H1 (cell line): ENCODE measurements around the gene ZNF333. TPM values are rescaled to one million over a fixed set of nuclear protein-coding genes. Genes with fewer than 3 reads are reported as not detected.

ENCODE experiments used
- CTCF ChIA-PET: fragments of 300-600 bp; sonication (Branson Sonifier 250); formaldehyde crosslinking; loops from one replicate; lab custom pipeline; 2021; ENCODE audit not compliant: partially characterized antibody; lab: Charles Lee
- POLR2A ChIA-PET: fragments of 300-600 bp; sonication (Branson Sonifier 250); formaldehyde crosslinking; loops from one replicate; lab custom pipeline; 2021; ENCODE audit warnings: inconsistent platforms; ENCODE audit not compliant: partially characterized antibody; lab: Charles Lee
- DNase-seq, 2 experiments: peaks; one replicate each; pipeline versions ENCODE4 v3.0.0 to v3.0.0-alpha.2; 2010 to 2022; ENCODE audit warnings: low spot score in 2 of 2, low read depth in 1 of 2, mixed read lengths in 1 of 2
- FAIRE-seq: peaks from 2 replicates; lab custom pipeline; 2011; peaks lifted over from hg19 to GRCh38; lab: Jason Lieb, UNC
- H2AFZ ChIP-seq: 2 replicates; pipeline ENCODE4 v1.8.1; 2012; ENCODE audit warnings: low read length, inconsistent platforms
- H2AK5ac ChIP-seq: 2 replicates; pipeline ENCODE4 v1.6.1; 2013; ENCODE audit warnings: low read depth, low read length
- H2BK120ac ChIP-seq: replicated peaks from 2 replicates; pipeline ENCODE3; 2013; ENCODE audit warnings: low read depth, low read length, inconsistent platforms
- H2BK12ac ChIP-seq: 2 replicates; pipeline ENCODE4 v1.6.1; 2013; ENCODE audit warnings: low read depth, low read length
- H2BK15ac ChIP-seq: 2 replicates; pipeline ENCODE4 v1.6.1; 2013; ENCODE audit warnings: low read length
- H2BK20ac ChIP-seq: 2 replicates; pipeline ENCODE4 v1.6.1; 2013; ENCODE audit warnings: low read length
- H2BK5ac ChIP-seq: 2 replicates; pipeline ENCODE4 v1.6.1; 2013; ENCODE audit warnings: low read depth, low read length
- H3K14ac ChIP-seq: 2 replicates; pipeline ENCODE4 v1.6.1; 2013; ENCODE audit warnings: inconsistent platforms; ENCODE audit not compliant: insufficient read length
- H3K18ac ChIP-seq: 2 replicates; pipeline ENCODE4 v1.6.1; 2013; ENCODE audit warnings: low read length; ENCODE audit errors: extremely low read depth
- H3K23ac ChIP-seq: 2 replicates; pipeline ENCODE4 v1.6.1; 2013; ENCODE audit warnings: inconsistent platforms; ENCODE audit not compliant: insufficient read length
- H3K23me2 ChIP-seq: 2 replicates; pipeline ENCODE4 v1.6.1; 2013; ENCODE audit warnings: low read depth, low read length
- H3K27ac ChIP-seq: 2 replicates; pipeline ENCODE4 v1.6.1; 2011; ENCODE audit warnings: low read depth, low read length, inconsistent platforms
- H3K27me3 ChIP-seq, 4 experiments: replicated peaks in 1 of 4; 1 replicate in 1 of 4; 2 replicates in 3 of 4; pipeline versions ENCODE4 v1.6.1 to v1.8.1; 2011 to 2013; ENCODE audit warnings: low read length in 3 of 4, mild to moderate bottlenecking in 3 of 4, inconsistent platforms in 2 of 4, mixed read lengths in 2 of 4, moderate library complexity in 1 of 4; ENCODE audit not compliant: control insufficient read depth in 3 of 4, insufficient read depth in 3 of 4; ENCODE audit errors: extremely low read depth in 1 of 4
- H3K36me3 ChIP-seq, 4 experiments: 2 replicates each; pipeline versions ENCODE4 v1.6.1 to v1.8.1; 2011 to 2013; ENCODE audit warnings: mild to moderate bottlenecking in 4 of 4, low read length in 3 of 4, moderate library complexity in 2 of 4, control low read depth in 1 of 4, inconsistent platforms in 1 of 4; ENCODE audit not compliant: insufficient read depth in 4 of 4, control insufficient read depth in 2 of 4
- H3K4ac ChIP-seq: replicated peaks from 2 replicates; pipeline ENCODE3; 2013; ENCODE audit warnings: low read length, low read depth, mixed read lengths, inconsistent platforms; ENCODE audit not compliant: insufficient read length
- H3K4me1 ChIP-seq, 4 experiments: replicated peaks in 1 of 4; 1 replicate in 1 of 4; 2 replicates in 3 of 4; pipeline versions ENCODE4 v1.6.1 to v1.8.1; 2011 to 2013; ENCODE audit warnings: low read length in 3 of 4, inconsistent platforms in 2 of 4, mixed read lengths in 1 of 4; ENCODE audit not compliant: insufficient read depth in 4 of 4, control insufficient read depth in 3 of 4
- H3K4me2 ChIP-seq, 2 experiments: 2 replicates each; pipeline versions ENCODE4 v1.6.1 to v1.8.1; 2011 to 2013; ENCODE audit warnings: low read depth in 2 of 2, low read length in 2 of 2, control low read depth in 1 of 2, inconsistent platforms in 1 of 2, mild to moderate bottlenecking in 1 of 2; ENCODE audit not compliant: insufficient read depth in 1 of 2
- H3K4me3 ChIP-seq, 4 experiments: fragments of 200-600, 300-600 bp in 1 of 4; sonication (generic), shearing (Covaris generic), sonication (Bioruptor Twin) in 1 of 4; 2 replicates each; pipeline versions ENCODE4 v1.5.1 to v1.8.1; 2011 to 2016; ENCODE audit warnings: low read length in 4 of 4, low read depth in 3 of 4, control low read depth in 2 of 4, inconsistent platforms in 2 of 4, mild to moderate bottlenecking in 2 of 4, mixed read lengths in 1 of 4, moderate library complexity in 1 of 4; ENCODE audit not compliant: insufficient read depth in 2 of 4; ENCODE audit errors: extremely low read depth in 1 of 4
- H3K56ac ChIP-seq: replicated peaks from 2 replicates; pipeline ENCODE3; 2013; ENCODE audit warnings: low read depth, mild to moderate bottlenecking, mixed read lengths, low read length, inconsistent platforms; ENCODE audit not compliant: insufficient read length
- H3K79me1 ChIP-seq: 2 replicates; pipeline ENCODE4 v1.6.1; 2013; ENCODE audit warnings: low read depth, low read length, control low read depth
- H3K79me2 ChIP-seq, 2 experiments: 2 replicates each; pipeline versions ENCODE4 v1.6.1 to v1.8.1; 2012 to 2013; ENCODE audit warnings: low read length in 2 of 2, mild to moderate bottlenecking in 2 of 2, inconsistent platforms in 1 of 2; ENCODE audit not compliant: insufficient read depth in 2 of 2, control insufficient read depth in 1 of 2
- H3K9ac ChIP-seq, 4 experiments: replicated peaks in 1 of 4; 1 replicate in 1 of 4; 2 replicates in 3 of 4; pipeline versions ENCODE4 v1.6.1 to v1.8.1; 2011 to 2013; ENCODE audit warnings: low read depth in 3 of 4, low read length in 3 of 4, control low read depth in 2 of 4, mild to moderate bottlenecking in 2 of 4, moderate library complexity in 2 of 4, inconsistent platforms in 1 of 4; ENCODE audit errors: extremely low read depth in 1 of 4
- H3K9me3 ChIP-seq, 2 experiments: 2 replicates each; pipeline versions ENCODE4 v1.6.1 to v1.8.1; 2012 to 2013; ENCODE audit warnings: mild to moderate bottlenecking in 2 of 2, moderate library complexity in 2 of 2, control low read depth in 1 of 2, inconsistent platforms in 1 of 2, low read depth in 1 of 2, low read length in 1 of 2, mixed read lengths in 1 of 2; ENCODE audit not compliant: insufficient read depth in 2 of 2
- H4K20me1 ChIP-seq, 2 experiments: replicated peaks in 1 of 2; 2 replicates each; pipeline versions ENCODE3 to v1.8.1; 2011 to 2013; ENCODE audit warnings: inconsistent platforms in 2 of 2, low read length in 2 of 2, mild to moderate bottlenecking in 1 of 2; ENCODE audit not compliant: insufficient read depth in 2 of 2, control insufficient read depth in 1 of 2
- H4K5ac ChIP-seq: 2 replicates; pipeline ENCODE4 v1.6.1; 2013; ENCODE audit warnings: low read length, low read depth, mixed read lengths, inconsistent platforms; ENCODE audit not compliant: insufficient read length
- H4K8ac ChIP-seq: 2 replicates; pipeline ENCODE4 v1.8.0; 2013; ENCODE audit warnings: mild to moderate bottlenecking, moderate library complexity, low read length, inconsistent platforms; ENCODE audit not compliant: insufficient read depth; ENCODE audit errors: extremely low read depth
- H4K91ac ChIP-seq: replicated peaks from 2 replicates; pipeline ENCODE3; 2013; ENCODE audit warnings: low read length, mixed read lengths, inconsistent platforms; ENCODE audit not compliant: insufficient read length
- CBX5 ChIP-seq: fragments of 300-800, 300-1000 bp; sonication (generic); IDR thresholded peaks from 2 replicates; pipeline ENCODE4 v1.7.1; 2016; ENCODE audit warnings: antibody characterized with exemption, low read length, low read depth
- FOSL1 ChIP-seq: IDR thresholded peaks from 2 replicates; pipeline ENCODE4 v1.6.1; 2011; ENCODE audit warnings: mild to moderate bottlenecking, low read depth, low read length, moderate library complexity; ENCODE audit not compliant: insufficient read depth
- JUN ChIP-seq: IDR thresholded peaks from 2 replicates; pipeline ENCODE4 v1.6.1; 2011; ENCODE audit warnings: low read depth, mild to moderate bottlenecking, improper control_type of control experiment, low read length
- SIN3A ChIP-seq, 2 experiments: IDR thresholded peaks in 1 of 2; conservative IDR thresholded peaks in 1 of 2; 2 replicates each; pipeline ENCODE4 v1.6.1; 2011 to 2012; ENCODE audit warnings: low read length in 2 of 2, improper control_type of control experiment in 1 of 2, low read depth in 1 of 2, mild to moderate bottlenecking in 1 of 2
- TBP ChIP-seq: IDR thresholded peaks from 2 replicates; pipeline ENCODE4 v1.6.1; 2011; ENCODE audit warnings: low read depth, low read length, improper control_type of control experiment
- WGBS, 2 experiments: shearing (Covaris generic) in 1 of 2; methylation state at CpG; one replicate each; pipeline versions ENCODE4 v1.1.6 to v1.1.7; 2013 to 2015; ENCODE audit warnings: low lambda C conversion rate in 2 of 2, mixed read lengths in 2 of 2, inconsistent platforms in 1 of 2, low coverage in 1 of 2, missing lambda C conversion rate in 1 of 2; ENCODE audit not compliant: insufficient replicate concordance in 2 of 2, insufficient coverage in 1 of 2, insufficient read length in 1 of 2; ENCODE audit errors: extremely low coverage in 1 of 2, missing lambda C conversion rate in 1 of 2; 5-methylcytosine and 5-hydroxymethylcytosine counted together
- long read RNA-seq, 2 experiments: library from RNA in 1 of 2; library from capped mRNA in 1 of 2; stranded (forward); transcript quantifications; one replicate each; pipeline ENCODE4 v2.0.0, GENCODE V29; 2021; ENCODE audit warnings: inconsistent platforms in 1 of 2
- polyA minus RNA-seq, 3 experiments: library from RNA; depleted of rRNA, polyadenylated mRNA; stranded (reverse); fragments of >200 nt; gene quantifications; 1 replicate in 2 of 3; 2 replicates in 1 of 3; pipeline ENCODE4 v1.2.3, GENCODE V29; 2011
- polyA plus RNA-seq, 7 experiments: library from polyadenylated mRNA; depleted of rRNA in 3 of 7; stranded (reverse) in 5 of 7; unstranded in 2 of 7; fragments of >200 nt in 5 of 7; fragments of 200-250 nt in 2 of 7; gene quantifications; 1 replicate in 5 of 7; 2 replicates in 1 of 7; 4 replicates in 1 of 7; pipeline versions ENCODE4 v1.2.1 to v1.2.3, GENCODE V29; 2011 to 2013; ENCODE audit warnings: missing spikeins in 2 of 7, mixed read lengths in 2 of 7
- total RNA-seq: library from RNA; stranded (reverse); fragmentation: NEBNext Ultra II Directional; extraction: Animal tissue kit (Norgen Biotek cat#: 25700); gene quantifications from 2 replicates; pipeline ENCODE4 v1.2.1, GENCODE V29; 2021

Gene ZNF333
- 7.3 and 7.5 TPM in 2 replicates for total RNA-seq
- 7.9 and 8.4 TPM in 2 replicates for polyA plus RNA-seq (2011; rRNA removed)
- 11.6 TPM for polyA plus RNA-seq (2011; cell fraction: cytosol; rRNA removed)
- polyA plus RNA-seq (2011; cell fraction: nucleus; rRNA removed): 20.7 TPM
- polyA plus RNA-seq (2012, experiment 1 of 2): 7.0 to 10.7 TPM (median 7.4 TPM) in 4 replicates
- polyA plus RNA-seq (2012, experiment 2 of 2): 3.4 TPM
- polyA plus RNA-seq (2013, experiment 1 of 2): 5.4 TPM
- polyA plus RNA-seq (2013, experiment 2 of 2): 4.5 TPM
- 9.9 and 13.7 TPM in 2 replicates for polyA minus RNA-seq (2011; rRNA and poly(A)+ RNA removed)
- polyA minus RNA-seq (2011; cell fraction: cytosol; rRNA and poly(A)+ RNA removed): 9.2 TPM
- 15.4 TPM for polyA minus RNA-seq (2011; cell fraction: nucleus; rRNA and poly(A)+ RNA removed)
- long read RNA-seq, experiment 1, partial matches to known transcripts: 0 of 2 reads
- long read RNA-seq, experiment 1, other reads (novel, unspliced or antisense): 2 of 2 reads
- long read RNA-seq, experiment 2, partial matches to known transcripts: 1 of 1 reads
- long read RNA-seq, experiment 2, other reads (novel, unspliced or antisense): 0 of 1 reads

DNA sequence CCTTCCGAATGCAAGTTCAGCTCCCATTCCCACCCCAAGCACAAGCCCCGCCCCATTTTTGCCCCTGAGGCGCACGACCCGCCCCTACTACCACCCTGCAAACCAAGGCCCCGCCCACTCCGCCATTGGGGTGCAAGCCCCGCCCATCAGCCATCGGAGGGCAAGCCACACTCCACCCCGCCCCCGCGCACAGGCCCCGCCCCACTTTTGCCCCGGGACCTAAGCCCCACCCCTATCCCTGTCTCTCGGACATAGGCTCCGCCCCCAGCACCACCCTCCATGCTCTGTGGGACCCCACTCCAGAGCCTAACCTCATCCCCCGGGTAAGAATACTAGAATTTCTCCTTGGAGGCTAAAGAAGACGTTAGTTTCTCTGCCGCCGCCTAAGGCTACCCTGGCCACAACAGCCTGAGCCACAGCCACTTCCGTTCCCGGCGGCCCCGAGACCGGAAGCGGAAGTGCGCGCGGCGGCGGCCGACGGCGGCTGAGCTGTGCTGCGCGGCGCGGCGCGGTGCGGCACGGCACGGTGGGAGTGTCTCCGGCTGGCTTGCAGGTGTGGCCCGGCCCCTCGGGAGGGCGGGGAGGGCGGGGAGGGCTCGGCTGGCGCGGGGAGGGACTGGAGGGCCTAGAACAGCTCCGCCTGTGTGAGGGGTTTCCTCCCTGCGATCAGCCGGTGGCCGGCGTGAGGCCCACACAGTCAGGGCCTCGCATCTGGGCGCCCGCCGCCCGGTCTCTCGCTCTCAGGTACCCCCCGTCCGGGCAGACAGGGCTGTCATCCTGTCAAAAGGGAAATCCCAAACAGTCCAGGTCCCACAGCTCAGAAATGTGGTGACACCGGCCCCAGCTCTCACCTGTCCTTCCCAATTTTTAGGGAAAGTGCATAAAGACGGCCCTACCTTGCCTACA, at the start of gene ZNF333:
TSS of gene ZNF333 (plus strand) at position 451 of the 906 bp plus-strand sequence. CDS start 3,444 bp downstream, outside the sequence.
- DNase-seq: peak; percentile 85 to 100
- H2BK120ac ChIP-seq: no peak within 1 kb of the TSS
- FAIRE-seq: no peak
- TF ChIP-seq FOSL1 (no peak), CBX5 (no peak), TBP (peak; percentile 47), JUN (no peak), SIN3A (conservative IDR thresholded peaks at IDR 0.05 in 1 of 2, IDR thresholded peaks at IDR 0.05 in 1 of 2; ENCODE audit: low read depth in 1 of 2, low read length in 2 of 2) (peak; percentile 82 to 91; a peak in 3 of 4 replicates)

More for the DNA sequence above, at the start of gene ZNF333:
- peak within 1 kb of the TSS; percentile 95 for H3K18ac ChIP-seq
- H2BK15ac ChIP-seq: 0 out of 2 replicates have a peak within 1 kb of the TSS, but pooled peaks have one; percentile 72
- no peak within 1 kb of the TSS for H2BK12ac ChIP-seq
- no peak within 1 kb of the TSS for H3K4ac ChIP-seq
- no peak within 1 kb of the TSS for H3K23ac ChIP-seq
- H3K4me2 ChIP-seq: peak within 1 kb of the TSS; percentile 58 to 86
- H3K27me3 ChIP-seq: no peaks in the 10 kb centered on the region
- POLR2A ChIA-PET: interaction anchor here (0.6 to 3.8 kb wide), 7 partner anchors 11 to 764 kb away, joined by 3 to 14 read pairs (median 4); partner anchors contain the start of gene NDUFB7
- H3K56ac ChIP-seq: peak within 1 kb of the TSS; percentile 80
- peak within 1 kb of the TSS; percentile 90 for H3K27ac ChIP-seq
- no peaks in the 10 kb centered on the region for H3K4me1 ChIP-seq
- H3K36me3 ChIP-seq: peaks cover 0 to 1% (median 0%) of the 10 kb centered on the region in 4 experiments; a peak in 1 of 8 replicates
- H2BK5ac ChIP-seq: peak within 1 kb of the TSS; percentile 91
- peak within 1 kb of the TSS; percentile 72 to 83 (median 78) for H3K4me3 ChIP-seq
- H3K79me2 ChIP-seq: no peaks in the 10 kb centered on the region; a peak in 1 of 4 replicates
- peak within 1 kb of the TSS; percentile 34 for H4K91ac ChIP-seq
- no peak within 1 kb of the TSS for H2AK5ac ChIP-seq
- H3K14ac ChIP-seq: no peak within 1 kb of the TSS
- no peak within 1 kb of the TSS for H2BK20ac ChIP-seq
- CTCF ChIA-PET: interaction anchor here (0.6 to 7.7 kb wide), 6 partner anchors 11 to 126 kb away, joined by 3 to 149 read pairs (median 4); partner anchors contain the start of gene NDUFB7
- peaks cover 2% of the 10 kb centered on the region; the same call in 1 of the 2 replicates for H3K23me2 ChIP-seq
- peak within 1 kb of the TSS; percentile 10 for H2AFZ ChIP-seq
- H3K9ac ChIP-seq: peak within 1 kb of the TSS; percentile 10 to 74 (median 66)
- peak within 1 kb of the TSS; percentile 97; the same call in 1 of the 2 replicates for H4K8ac ChIP-seq
- no peaks in the 10 kb centered on the region for H4K20me1 ChIP-seq
- 2% methylated on average over 41 of the region's 66 CpGs; no CpG with 5 or more reads in 1 of the 2 experiments for WGBS, 2 experiments
- H3K9me3 ChIP-seq: no peaks in the 10 kb centered on the region
- H4K5ac ChIP-seq: peak within 1 kb of the TSS; percentile 95
- no peaks in the 10 kb centered on the region; the same call in 1 of the 2 replicates for H3K79me1 ChIP-seq
